Chondrocyte (in vitro differentiated cells): ENCODE results near the gene TRIML2. TPM values are rescaled to one million over a fixed set of nuclear protein-coding genes. Genes with fewer than 3 reads are reported as not detected.

Experiments used
- DNase-seq: peaks from one replicate; pipeline ENCODE4 v3.0.0; 2021; ENCODE audit warnings: mixed read lengths, low spot score
- H3K27ac Mint-ChIP-seq: one replicate; pipeline ENCODE4 v1.8.0; 2021; ENCODE audit warnings: mild to moderate bottlenecking, moderate library complexity, mixed read lengths; ENCODE audit not compliant: unreplicated experiment
- H3K27me3 Mint-ChIP-seq: 2 replicates; pipeline ENCODE4 v1.8.0; 2021; ENCODE audit warnings: low read depth, mixed read lengths
- H3K36me3 Mint-ChIP-seq: 2 replicates; pipeline ENCODE4 v1.8.0; 2021; ENCODE audit warnings: low read depth, mixed read lengths
- H3K4me1 Mint-ChIP-seq: 2 replicates; pipeline ENCODE4 v1.8.0; 2021; ENCODE audit warnings: low read depth, mild to moderate bottlenecking, mixed read lengths
- H3K4me3 Mint-ChIP-seq: one replicate; pipeline ENCODE4 v1.8.0; 2021; ENCODE audit warnings: mild to moderate bottlenecking, moderate library complexity, mixed read lengths; ENCODE audit not compliant: unreplicated experiment
- H3K9me3 Mint-ChIP-seq: 2 replicates; pipeline ENCODE4 v1.8.0; 2021; ENCODE audit warnings: low read depth, mixed read lengths
- long read RNA-seq: library from polyadenylated mRNA; stranded (forward); transcript quantifications from one replicate; pipeline ENCODE4 v2.0.0, GENCODE V29; 2021
- total RNA-seq: library from RNA; stranded (reverse); gene quantifications from 3 replicates; pipeline ENCODE4 v1.2.1, GENCODE V29; 2021
- TF ChIP-seq, protein P1 (sequence below): fragments of 200-600 bp; sonication (generic); IDR thresholded peaks from 2 replicates; pipeline ENCODE4 v1.5.0; 2021; ENCODE audit warnings: antibody characterized with exemption, mild to moderate bottlenecking, moderate library complexity

The TRIML2 gene, protein sequence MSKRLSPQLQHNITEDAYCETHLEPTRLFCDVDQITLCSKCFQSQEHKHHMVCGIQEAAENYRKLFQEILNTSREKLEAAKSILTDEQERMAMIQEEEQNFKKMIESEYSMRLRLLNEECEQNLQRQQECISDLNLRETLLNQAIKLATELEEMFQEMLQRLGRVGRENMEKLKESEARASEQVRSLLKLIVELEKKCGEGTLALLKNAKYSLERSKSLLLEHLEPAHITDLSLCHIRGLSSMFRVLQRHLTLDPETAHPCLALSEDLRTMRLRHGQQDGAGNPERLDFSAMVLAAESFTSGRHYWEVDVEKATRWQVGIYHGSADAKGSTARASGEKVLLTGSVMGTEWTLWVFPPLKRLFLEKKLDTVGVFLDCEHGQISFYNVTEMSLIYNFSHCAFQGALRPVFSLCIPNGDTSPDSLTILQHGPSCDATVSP
- 1.1 to 2.8 TPM (median 1.6 TPM) in 3 replicates for total RNA-seq
- long read RNA-seq, partial matches to known transcripts = 0 of 4 reads
- long read RNA-seq, other reads (novel, unspliced or antisense) = 4 of 4 reads

DNA sequence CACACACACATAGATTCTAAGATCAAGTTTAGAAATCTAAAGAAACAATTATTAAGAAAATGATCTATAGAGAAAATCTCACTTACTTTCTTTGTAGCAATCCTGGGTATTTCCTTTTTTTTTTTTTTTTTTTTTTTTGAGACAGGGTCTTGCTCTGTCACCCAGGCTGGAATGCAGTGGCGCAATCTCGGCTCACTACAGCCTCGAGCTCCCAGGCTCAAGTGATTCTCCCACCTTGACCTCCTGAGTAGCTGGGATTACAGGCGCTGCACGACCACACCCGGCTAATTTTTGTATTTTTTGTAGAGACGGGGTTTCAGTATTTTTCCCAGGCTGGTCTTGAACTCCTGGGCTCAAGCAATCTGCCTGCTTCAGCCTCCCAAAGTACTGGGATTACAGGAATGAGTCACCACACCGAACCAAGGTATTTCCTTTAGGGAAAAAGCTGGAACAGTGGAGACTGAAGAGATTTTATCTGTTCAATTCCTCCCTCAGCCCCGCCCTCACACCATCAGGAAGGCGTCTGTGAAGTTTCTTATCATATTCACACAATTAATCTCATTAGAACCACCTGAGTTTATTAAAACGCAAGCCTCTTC is at the start of gene TRIML2:
Gene TRIML2 (minus strand): TSS at position 447 of the 599 bp plus-strand sequence. CDS start 4,235 bp downstream, outside the sequence.
- H3K4me1 Mint-ChIP-seq = peaks cover 37% of the 10 kb centered on the region
- H3K27ac Mint-ChIP-seq = peak within 1 kb of the TSS; percentile 79
- TF ChIP-seq, protein P1, sequence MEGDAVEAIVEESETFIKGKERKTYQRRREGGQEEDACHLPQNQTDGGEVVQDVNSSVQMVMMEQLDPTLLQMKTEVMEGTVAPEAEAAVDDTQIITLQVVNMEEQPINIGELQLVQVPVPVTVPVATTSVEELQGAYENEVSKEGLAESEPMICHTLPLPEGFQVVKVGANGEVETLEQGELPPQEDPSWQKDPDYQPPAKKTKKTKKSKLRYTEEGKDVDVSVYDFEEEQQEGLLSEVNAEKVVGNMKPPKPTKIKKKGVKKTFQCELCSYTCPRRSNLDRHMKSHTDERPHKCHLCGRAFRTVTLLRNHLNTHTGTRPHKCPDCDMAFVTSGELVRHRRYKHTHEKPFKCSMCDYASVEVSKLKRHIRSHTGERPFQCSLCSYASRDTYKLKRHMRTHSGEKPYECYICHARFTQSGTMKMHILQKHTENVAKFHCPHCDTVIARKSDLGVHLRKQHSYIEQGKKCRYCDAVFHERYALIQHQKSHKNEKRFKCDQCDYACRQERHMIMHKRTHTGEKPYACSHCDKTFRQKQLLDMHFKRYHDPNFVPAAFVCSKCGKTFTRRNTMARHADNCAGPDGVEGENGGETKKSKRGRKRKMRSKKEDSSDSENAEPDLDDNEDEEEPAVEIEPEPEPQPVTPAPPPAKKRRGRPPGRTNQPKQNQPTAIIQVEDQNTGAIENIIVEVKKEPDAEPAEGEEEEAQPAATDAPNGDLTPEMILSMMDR = no peak
- DNase-seq = no peak
- H3K27me3 Mint-ChIP-seq = no peaks in the 10 kb centered on the region
- no peak within 1 kb of the TSS for H3K4me3 Mint-ChIP-seq
- H3K36me3 Mint-ChIP-seq = no peaks in the 10 kb centered on the region
- no peaks in the 10 kb centered on the region for H3K9me3 Mint-ChIP-seq

DNA sequence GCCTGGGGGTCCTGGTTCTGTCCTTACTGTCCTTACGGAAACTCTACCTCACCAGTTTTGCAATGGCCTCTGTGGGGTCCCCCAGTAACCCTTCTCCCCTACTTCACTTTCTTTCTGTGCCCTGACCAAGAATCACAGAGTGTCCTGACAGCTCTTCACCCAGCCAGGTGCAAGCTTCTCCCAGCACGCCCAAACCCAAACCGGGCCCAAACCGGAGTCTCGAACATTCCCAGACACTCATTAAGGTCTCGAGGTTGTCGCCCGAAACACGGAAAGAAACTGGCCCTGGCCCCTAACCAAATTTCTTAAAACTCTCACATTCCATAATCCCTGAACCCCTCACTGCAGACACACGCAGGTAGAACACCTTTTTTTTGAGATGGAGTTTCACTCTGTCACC is 48.9 kb upstream of the TRIML2 start:
- TF ChIP-seq, protein P1 = no peak
- DNase-seq = peak; percentile 53
- peaks cover 5% of the 10 kb centered on the region for H3K4me1 Mint-ChIP-seq
- H3K27ac Mint-ChIP-seq = no peak overlapping the region
- no peak overlapping the region for H3K4me3 Mint-ChIP-seq
- H3K36me3 Mint-ChIP-seq = no peaks in the 10 kb centered on the region
- no peaks in the 10 kb centered on the region for H3K27me3 Mint-ChIP-seq
- peaks cover 5% of the 10 kb centered on the region for H3K9me3 Mint-ChIP-seq

DNA sequence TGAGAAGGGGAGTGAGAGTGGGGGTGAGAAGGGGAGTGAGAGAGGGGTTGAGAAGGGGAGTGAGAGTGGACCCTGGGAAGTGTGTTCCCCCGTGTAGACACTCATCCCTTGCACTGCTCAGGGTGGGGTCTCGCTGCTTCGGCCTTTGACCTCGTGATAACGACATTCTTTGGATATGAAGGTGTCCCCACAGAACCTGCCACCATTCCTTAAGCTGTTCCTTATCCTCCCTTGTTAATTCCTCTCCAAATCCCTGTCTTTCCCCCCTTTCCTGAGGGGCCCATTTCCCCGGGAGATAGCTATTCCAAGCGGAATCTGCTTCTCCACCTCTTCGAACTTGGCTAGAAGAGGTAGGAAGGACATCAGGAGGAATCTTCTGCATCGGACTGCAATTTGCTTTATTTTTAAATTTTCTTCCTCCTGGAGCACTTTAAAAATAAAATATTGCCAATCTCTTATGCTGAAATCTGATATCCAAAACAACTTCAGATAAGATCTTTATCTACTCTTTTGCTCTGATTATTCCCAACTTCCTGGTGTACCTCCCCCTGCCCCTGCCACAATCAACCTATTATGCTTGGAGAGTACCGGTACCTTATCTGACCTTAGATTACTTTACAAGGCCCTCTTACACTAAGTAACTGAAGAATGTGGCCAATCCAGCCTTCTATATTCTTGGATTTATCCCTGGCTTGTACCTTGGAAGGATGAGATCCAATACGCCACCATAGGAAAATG is 45.4 kb upstream of the TRIML2 start:
- no peaks in the 10 kb centered on the region for H3K36me3 Mint-ChIP-seq
- H3K27ac Mint-ChIP-seq = no peak overlapping the region
- no peak overlapping the region for H3K4me3 Mint-ChIP-seq

DNA sequence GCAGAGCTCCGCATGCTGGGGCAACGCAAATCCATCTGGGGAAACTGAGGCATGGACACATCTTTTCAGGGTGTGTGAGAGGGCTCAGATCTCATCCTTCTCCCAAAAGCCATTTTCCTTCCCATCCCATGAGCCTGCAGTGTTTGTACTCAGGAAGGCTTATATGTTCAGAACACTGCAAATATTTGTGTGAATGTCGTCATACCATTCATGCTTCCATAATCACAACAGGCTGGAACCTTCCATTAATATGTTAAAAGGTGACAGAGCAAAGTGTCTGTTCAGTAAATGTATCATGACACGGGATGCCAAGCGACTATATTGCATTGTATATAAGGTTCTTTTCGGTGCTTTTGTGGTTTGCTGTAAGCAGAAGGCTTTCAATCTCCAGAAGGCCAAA is 38.4 kb upstream of the TRIML2 start:
- no peak overlapping the region for H3K27ac Mint-ChIP-seq
- H3K27me3 Mint-ChIP-seq = no peaks in the 10 kb centered on the region
- DNase-seq = no peak
- no peaks in the 10 kb centered on the region for H3K36me3 Mint-ChIP-seq
- H3K4me3 Mint-ChIP-seq = no peak overlapping the region
- H3K9me3 Mint-ChIP-seq = no peaks in the 10 kb centered on the region
- TF ChIP-seq, protein P1 = no peak
- H3K4me1 Mint-ChIP-seq = peaks cover 8% of the 10 kb centered on the region

More for the DNA sequence above, 45.4 kb upstream of the TRIML2 start:
- peaks cover 5% of the 10 kb centered on the region for H3K4me1 Mint-ChIP-seq
- DNase-seq = peak; percentile 18
- TF ChIP-seq, protein P1 = no peak
- no peaks in the 10 kb centered on the region for H3K27me3 Mint-ChIP-seq
- peaks cover 5% of the 10 kb centered on the region for H3K9me3 Mint-ChIP-seq

DNA sequence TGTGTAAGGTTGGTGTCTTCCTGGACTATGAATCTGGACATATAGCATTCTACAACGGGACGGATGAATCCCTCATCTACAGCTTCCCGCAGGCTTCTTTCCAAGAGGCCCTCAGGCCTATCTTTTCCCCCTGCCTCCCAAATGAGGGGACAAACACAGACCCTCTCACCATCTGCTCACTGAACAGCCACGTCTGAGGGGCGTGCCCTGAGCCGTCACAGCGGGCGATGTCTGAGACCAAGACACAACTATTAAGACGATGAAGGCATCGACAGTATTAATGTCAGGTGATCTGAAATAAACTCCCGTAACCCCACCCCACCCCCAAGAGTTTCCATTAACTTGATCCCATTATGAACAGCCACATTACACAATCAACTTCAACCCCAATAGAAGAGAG is 37.8 kb upstream of the TRIML2 start:
- no peak overlapping the region for H3K27ac Mint-ChIP-seq

More for the DNA sequence above, 37.8 kb upstream of the TRIML2 start:
- peaks cover 8% of the 10 kb centered on the region for H3K4me1 Mint-ChIP-seq
- DNase-seq = peak; percentile 60
- H3K36me3 Mint-ChIP-seq = no peaks in the 10 kb centered on the region
- no peaks in the 10 kb centered on the region for H3K9me3 Mint-ChIP-seq
- TF ChIP-seq, protein P1 = no peak
- no peak overlapping the region for H3K4me3 Mint-ChIP-seq
- no peaks in the 10 kb centered on the region for H3K27me3 Mint-ChIP-seq
